HG03159 (cell line): ENCODE measurements around the gene SIVA1.

Experiments
- ATAC-seq: cut with Tn5 transposase; IDR thresholded peaks from one replicate; pipeline ENCODE4 v1.9.1; 2021; ENCODE audit warnings: mild to moderate bottlenecking, moderate library complexity; ENCODE audit not compliant: unreplicated experiment

SIVA1 gene

GRCh38 chr14:104770851-104771272 is 17.9 kb downstream of the SIVA1 start:
- no peak for ATAC-seq

GRCh38 chr14:104771374-104771773 is 18.4 kb downstream of the SIVA1 start:
- no peak for ATAC-seq

- no peak for ATAC-seq
Measured at GRCh38 chr14:104771918-104772706, 19.2 kb downstream of the SIVA1 start.

GRCh38 chr14:104772707-104773504 is 20.0 kb downstream of the SIVA1 start:
- no peak for ATAC-seq

GRCh38 chr14:104773505-104774452 is 20.8 kb downstream of the SIVA1 start:
- ATAC-seq: no peak

GRCh38 chr14:104774453-104775072 is 21.6 kb downstream of the SIVA1 start:
- no peak for ATAC-seq

GRCh38 chr14:104775073-104775489 is 22.1 kb downstream of the SIVA1 start:
- no peak for ATAC-seq

- ATAC-seq: no peak
Measured at GRCh38 chr14:104776481-104776880, 23.5 kb downstream of the SIVA1 start.

GRCh38 chr14:104776961-104777807 is 24.2 kb downstream of the SIVA1 start:
- ATAC-seq: no peak

- no peak for ATAC-seq
Measured at GRCh38 chr14:104777808-104778249, 24.9 kb downstream of the SIVA1 start.

GRCh38 chr14:104778694-104779331 is 25.9 kb downstream of the SIVA1 start:
- ATAC-seq: no peak

- no peak for ATAC-seq
Measured at GRCh38 chr14:104779776-104780512, 27.0 kb downstream of the SIVA1 start.

GRCh38 chr14:104780513-104781030 is 27.6 kb downstream of the SIVA1 start:
- no peak for ATAC-seq

- ATAC-seq: no peak
Measured at GRCh38 chr14:104781271-104782077, 28.5 kb downstream of the SIVA1 start.

- ATAC-seq: no peak
Measured at GRCh38 chr14:104782086-104782807, 29.3 kb downstream of the SIVA1 start.

GRCh38 chr14:104782808-104783139 is 29.8 kb downstream of the SIVA1 start:
- ATAC-seq: no peak
